ENCODE data around the gene DNER.

Gene DNER

DNA sequence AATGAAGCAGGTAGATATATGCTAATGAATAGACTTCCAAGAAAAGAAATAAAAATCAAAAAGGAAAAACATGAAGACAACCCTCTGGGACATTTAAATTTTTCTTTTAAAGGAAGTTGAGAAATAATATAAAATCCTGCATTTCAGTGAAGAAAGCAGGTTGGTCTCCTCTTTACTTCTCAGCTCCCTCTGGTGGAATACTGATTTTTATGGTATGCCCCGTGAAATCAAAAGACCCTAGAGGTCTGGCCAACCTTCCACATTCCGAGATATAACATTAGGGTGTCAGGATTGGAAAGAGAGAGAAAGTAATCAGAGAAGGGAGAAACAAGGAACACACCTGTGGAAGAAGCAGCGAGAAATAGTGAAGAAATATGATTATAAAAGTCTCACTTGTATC is 72.7 kb downstream of the DNER start:
- TF ChIP-seq, protein P1, sequence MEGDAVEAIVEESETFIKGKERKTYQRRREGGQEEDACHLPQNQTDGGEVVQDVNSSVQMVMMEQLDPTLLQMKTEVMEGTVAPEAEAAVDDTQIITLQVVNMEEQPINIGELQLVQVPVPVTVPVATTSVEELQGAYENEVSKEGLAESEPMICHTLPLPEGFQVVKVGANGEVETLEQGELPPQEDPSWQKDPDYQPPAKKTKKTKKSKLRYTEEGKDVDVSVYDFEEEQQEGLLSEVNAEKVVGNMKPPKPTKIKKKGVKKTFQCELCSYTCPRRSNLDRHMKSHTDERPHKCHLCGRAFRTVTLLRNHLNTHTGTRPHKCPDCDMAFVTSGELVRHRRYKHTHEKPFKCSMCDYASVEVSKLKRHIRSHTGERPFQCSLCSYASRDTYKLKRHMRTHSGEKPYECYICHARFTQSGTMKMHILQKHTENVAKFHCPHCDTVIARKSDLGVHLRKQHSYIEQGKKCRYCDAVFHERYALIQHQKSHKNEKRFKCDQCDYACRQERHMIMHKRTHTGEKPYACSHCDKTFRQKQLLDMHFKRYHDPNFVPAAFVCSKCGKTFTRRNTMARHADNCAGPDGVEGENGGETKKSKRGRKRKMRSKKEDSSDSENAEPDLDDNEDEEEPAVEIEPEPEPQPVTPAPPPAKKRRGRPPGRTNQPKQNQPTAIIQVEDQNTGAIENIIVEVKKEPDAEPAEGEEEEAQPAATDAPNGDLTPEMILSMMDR (IDR thresholded peaks at IDR 0.05) = no peak
- no peaks in the 10 kb centered on the region for H3K36me3 ChIP-seq
- H3K27ac ChIP-seq = no peak overlapping the region
- peaks cover 0 to 6% of the 10 kb centered on the region in 2 experiments for H3K4me1 ChIP-seq (ENCODE audit: control insufficient read depth in 1 of 2, insufficient read depth in 1 of 2, low read depth in 1 of 2, low read length in 1 of 2)
- no peaks in the 10 kb centered on the region for H3K27me3 ChIP-seq
- H3K4me3 ChIP-seq (ENCODE audit: low read depth in 1 of 2, low read length in 1 of 2) = no peak overlapping the region
- H3K9me3 ChIP-seq = no peaks in the 10 kb centered on the region

GRCh38 chr2:229640636-229641035 is 73.7 kb downstream of the DNER start:
- Histone ChIP-seq H3K27me3 (no peaks in the 10 kb centered on the region), H3K36me3 (no peaks in the 10 kb centered on the region), H3K4me3 (ENCODE audit: low read depth in 1 of 2, low read length in 1 of 2) (no peak overlapping the region), H3K9me3 (no peaks in the 10 kb centered on the region), H3K27ac (no peak overlapping the region), H3K4me1 (ENCODE audit: control insufficient read depth in 1 of 2, insufficient read depth in 1 of 2, low read depth in 1 of 2, low read length in 1 of 2) (peaks cover 0 to 6% of the 10 kb centered on the region in 2 experiments)
- TF ChIP-seq, protein P1 (IDR thresholded peaks at IDR 0.05) = no peak

GRCh38 chr2:229636571-229636970 is 77.8 kb downstream of the DNER start:
- TF ChIP-seq, protein P1 (IDR thresholded peaks at IDR 0.05) = no peak

DNA sequence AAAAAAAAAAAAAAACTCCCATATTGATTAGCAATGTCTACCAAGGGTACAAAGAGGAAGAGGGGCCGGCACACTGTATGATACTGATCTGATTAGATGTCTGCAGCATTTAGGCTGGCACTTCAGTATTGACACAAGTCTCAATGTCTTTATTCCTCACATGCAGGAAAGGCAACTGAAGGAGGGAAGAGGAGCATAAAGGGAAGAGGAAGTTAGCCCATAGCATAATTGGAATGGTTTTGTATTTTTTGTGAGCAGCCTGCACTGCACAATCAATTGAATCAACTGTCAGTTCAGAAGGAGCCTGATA is 79.0 kb downstream of the DNER start:
- Histone ChIP-seq H3K36me3 (no peaks in the 10 kb centered on the region), H3K4me3 (ENCODE audit: low read depth in 1 of 2, low read length in 1 of 2) (no peak overlapping the region), H3K4me1 (ENCODE audit: control insufficient read depth in 1 of 2, insufficient read depth in 1 of 2, low read depth in 1 of 2, low read length in 1 of 2) (no peaks in the 10 kb centered on the region), H3K27ac (no peak overlapping the region), H3K27me3 (peaks cover 9% of the 10 kb centered on the region), H3K9me3 (no peaks in the 10 kb centered on the region)
- TF ChIP-seq, protein P1 (IDR thresholded peaks at IDR 0.05) = no peak

More at GRCh38 chr2:229636571-229636970, 77.8 kb downstream of the DNER start:
- no peaks in the 10 kb centered on the region for H3K36me3 ChIP-seq
- no peak overlapping the region for H3K4me3 ChIP-seq (ENCODE audit: low read depth in 1 of 2, low read length in 1 of 2)
- peaks cover 9% of the 10 kb centered on the region for H3K27me3 ChIP-seq
- no peaks in the 10 kb centered on the region for H3K4me1 ChIP-seq (ENCODE audit: control insufficient read depth in 1 of 2, insufficient read depth in 1 of 2, low read depth in 1 of 2, low read length in 1 of 2)
- H3K9me3 ChIP-seq = no peaks in the 10 kb centered on the region
- H3K27ac ChIP-seq = no peak overlapping the region

DNA sequence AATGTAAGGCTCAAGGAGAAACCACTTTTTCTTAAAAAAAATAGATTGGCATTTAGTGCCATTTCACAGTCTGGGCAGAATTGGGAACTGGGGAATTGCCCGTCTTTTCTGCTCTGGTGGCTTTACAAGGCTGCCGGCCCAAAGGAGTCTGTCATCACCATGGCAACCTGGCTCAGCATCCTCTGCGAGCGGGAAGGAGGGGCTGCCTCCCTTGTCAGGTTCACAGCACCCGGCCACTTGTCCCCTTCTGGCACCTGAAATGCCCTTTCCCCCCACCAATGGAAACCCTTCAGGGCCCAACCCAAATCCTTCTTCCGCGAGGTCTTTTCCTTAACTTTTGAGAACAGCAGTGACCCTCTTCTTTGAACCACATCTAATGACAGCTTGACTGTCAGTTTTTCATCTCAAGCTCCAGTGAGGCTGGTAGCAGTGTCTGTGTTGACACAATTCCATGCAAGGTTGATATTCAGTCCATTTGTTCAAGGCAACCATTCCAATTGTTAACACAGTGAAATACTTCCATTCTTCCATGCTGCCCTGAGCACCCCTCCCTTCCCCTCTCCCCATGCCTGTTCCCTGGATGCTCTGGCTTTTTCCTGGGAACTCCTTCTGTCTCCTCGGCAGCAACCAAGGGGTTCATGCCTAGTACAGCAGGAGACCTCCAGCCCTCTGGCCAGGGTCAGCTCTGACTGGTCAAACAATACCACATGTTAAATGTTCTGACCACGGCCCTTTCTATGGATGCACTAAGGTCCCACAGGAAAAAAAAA is 79.6 kb downstream of the DNER start:
- Histone ChIP-seq H3K36me3 (no peaks in the 10 kb centered on the region), H3K27me3 (peaks cover 9% of the 10 kb centered on the region), H3K4me1 (ENCODE audit: control insufficient read depth in 1 of 2, insufficient read depth in 1 of 2, low read depth in 1 of 2, low read length in 1 of 2) (no peaks in the 10 kb centered on the region), H3K9me3 (no peaks in the 10 kb centered on the region), H3K27ac (no peak overlapping the region), H3K4me3 (ENCODE audit: low read depth in 1 of 2, low read length in 1 of 2) (no peak overlapping the region)
- TF ChIP-seq, protein P1 (IDR thresholded peaks at IDR 0.05) = no peak

Measured in neutrophil (primary cell).